Renal pelvis (tissue), 4 donors: Measurements from ENCODE around the gene CEACAM8. TPM values are rescaled to one million over a fixed set of nuclear protein-coding genes. Genes with fewer than 3 reads are reported as not detected.
"Not testable (repeated sequence)": the region's sequence is repeated elsewhere in the genome, so short reads cannot be mapped to it uniquely, and the experiment has no call there.

Source experiments
- DNase-seq: peaks from one replicate; pipeline ENCODE4 v3.0.0-alpha.2; 2013
- polyA plus RNA-seq, 3 donors: library from polyadenylated mRNA; unstranded; fragments of 120-200 nt; gene quantifications; one replicate each; pipeline ENCODE4 v1.2.1, GENCODE V29; 2013; ENCODE audit not compliant: insufficient read length in 3 of 3

CEACAM8 gene
- polyA plus RNA-seq, 3 donors = 0.08 to 0.15 (median 0.13) TPM

- no peak for DNase-seq
Observed at GRCh38 chr19:42576241-42576640, 18.5 kb downstream of the CEACAM8 start.

GRCh38 chr19:42573642-42574041 lies 21.1 kb downstream of the CEACAM8 start:
- DNase-seq = no peak

GRCh38 chr19:42571116-42571515 lies 23.6 kb downstream of the CEACAM8 start:
- no peak for DNase-seq

- no peak for DNase-seq
Observed at GRCh38 chr19:42569193-42569592, 25.5 kb downstream of the CEACAM8 start.

GRCh38 chr19:42568006-42568405 lies 26.7 kb downstream of the CEACAM8 start:
- DNase-seq = no peak

- no peak for DNase-seq
Observed at GRCh38 chr19:42567567-42567966, 27.2 kb downstream of the CEACAM8 start.

- no peak for DNase-seq
Observed at GRCh38 chr19:42563352-42564210, 31.1 kb downstream of the CEACAM8 start.

- DNase-seq = no peak
Observed at GRCh38 chr19:42561512-42561911, 33.2 kb downstream of the CEACAM8 start.

- no peak for DNase-seq
Observed at GRCh38 chr19:42560731-42561130, 34.0 kb downstream of the CEACAM8 start.

- DNase-seq = no peak
Observed at GRCh38 chr19:42558450-42559150, 36.1 kb downstream of the CEACAM8 start.

GRCh38 chr19:42557386-42557871 lies 37.3 kb downstream of the CEACAM8 start:
- DNase-seq = not testable (repeated sequence)

GRCh38 chr19:42555801-42556200 lies 38.9 kb downstream of the CEACAM8 start:
- DNase-seq = no peak

- no peak for DNase-seq
Observed at GRCh38 chr19:42555317-42555716, 39.4 kb downstream of the CEACAM8 start.

GRCh38 chr19:42554046-42554575 lies 40.6 kb downstream of the CEACAM8 start:
- no peak for DNase-seq

GRCh38 chr19:42553292-42554045 lies 41.3 kb downstream of the CEACAM8 start:
- DNase-seq = no peak

GRCh38 chr19:42552086-42553065 lies 42.3 kb downstream of the CEACAM8 start:
- no peak for DNase-seq

GRCh38 chr19:42550521-42550920 lies 44.2 kb downstream of the CEACAM8 start:
- not testable (repeated sequence) for DNase-seq

- DNase-seq = not testable (repeated sequence)
Observed at GRCh38 chr19:42549067-42549466, 45.7 kb downstream of the CEACAM8 start.

- no peak for DNase-seq
Observed at GRCh38 chr19:42548552-42548951, 46.2 kb downstream of the CEACAM8 start.

GRCh38 chr19:42547929-42548328 lies 46.8 kb downstream of the CEACAM8 start:
- DNase-seq = no peak
